Sigmoid colon (tissue), 7 donors: ENCODE measurements around the gene MPO. TPM values are rescaled to one million over a fixed set of nuclear protein-coding genes. Genes with fewer than 3 reads are reported as not detected.
A peak's percentile ranks its signal among the peaks of the same experiment; 100 is the strongest.

Experiments used
- DNase-seq: peaks from one replicate; pipeline ENCODE4 v3.0.0-alpha.2; 2019
- H3K27ac ChIP-seq, 4 donors: fragments of 200-600 bp; sonication (generic); one replicate each; pipeline ENCODE4 v1.5.1; 2016 to 2019; ENCODE audit warnings: mild to moderate bottlenecking in 1 of 4
- H3K27me3 ChIP-seq, 3 donors: fragments of 200-600 bp; sonication (generic); one replicate each; pipeline ENCODE4 v1.5.1; 2019; ENCODE audit warnings: mild to moderate bottlenecking in 1 of 3
- H3K36me3 ChIP-seq, 4 donors: fragments of 200-600 bp; sonication (generic); one replicate each; pipeline ENCODE4 v1.5.1; 2016 to 2019
- H3K4me1 ChIP-seq, 4 donors: fragments of 200-600 bp; sonication (generic); one replicate each; pipeline ENCODE4 v1.5.1; 2017 to 2019
- H3K4me3 ChIP-seq, 4 donors: fragments of 200-600 bp; sonication (generic); one replicate each; pipeline ENCODE4 v1.5.1; 2017 to 2019; ENCODE audit warnings: mild to moderate bottlenecking in 2 of 4, moderate library complexity in 1 of 4
- H3K9me3 ChIP-seq, 4 donors: fragments of 200-600 bp in 3 of 4; sonication (generic) in 3 of 4; one replicate each; pipeline versions ENCODE4 v1.5.1 to v1.6.1; 2013 to 2019
- CTCF ChIP-seq, 4 experiments: fragments of 450-650 bp in 3 of 4; fragments of 200-600 bp in 1 of 4; IDR thresholded peaks; one replicate each; pipeline ENCODE4 v1.5.1; 2016 to 2019; ENCODE audit warnings: antibody characterized with exemption in 4 of 4, mild to moderate bottlenecking in 3 of 4, moderate library complexity in 2 of 4
- EP300 ChIP-seq, 4 donors: sonication (generic); formaldehyde crosslinking; IDR thresholded peaks; one replicate each; pipeline ENCODE4 v1.6.1; 2017; ENCODE audit warnings: antibody characterized with exemption in 4 of 4
- POLR2A ChIP-seq, 2 donors: fragments of 450-650 bp; IDR thresholded peaks; one replicate each; pipeline ENCODE4 v1.6.1; 2016; ENCODE audit warnings: antibody characterized with exemption in 2 of 2, mild to moderate bottlenecking in 2 of 2, moderate library complexity in 2 of 2
- POLR2AphosphoS5 ChIP-seq, 4 donors: sonication (generic); formaldehyde crosslinking; IDR thresholded peaks; one replicate each; pipeline ENCODE4 v1.6.1; 2017; ENCODE audit warnings: antibody characterized with exemption in 4 of 4
- WGBS, 2 donors: extraction: QIAGEN DNeasy Blood & Tissue Kit; methylation state at CpG; one replicate each; pipeline ENCODE4 v1.1.7; 2013; 5-methylcytosine and 5-hydroxymethylcytosine counted together
- intact Hi-C: fragments of 100-400 bp; cut with DNase I; formaldehyde crosslinking; loops from one replicate; pipeline ENCODE4 v1.15.1; 2023
- polyA plus RNA-seq, 3 donors: library from polyadenylated mRNA; stranded (reverse); fragments of 200-250 nt; gene quantifications; one replicate each; pipeline ENCODE4 v1.2.3, GENCODE V29; 2013
- total RNA-seq, 4 donors: library from RNA; depleted of rRNA; stranded (reverse); fragments of >200 nt; gene quantifications; one replicate each; pipeline ENCODE4 v1.1.0, GENCODE V29; 2016
- donor health status: healthy with polysubstance abuse.
- donor health status: Bipolar disorder and iron deficiency.
- donor health status: healthy.

Gene MPO
- total and polyA plus RNA-seq, 7 donors = 0.36 to 0.44 TPM; not detected in 5

DNA sequence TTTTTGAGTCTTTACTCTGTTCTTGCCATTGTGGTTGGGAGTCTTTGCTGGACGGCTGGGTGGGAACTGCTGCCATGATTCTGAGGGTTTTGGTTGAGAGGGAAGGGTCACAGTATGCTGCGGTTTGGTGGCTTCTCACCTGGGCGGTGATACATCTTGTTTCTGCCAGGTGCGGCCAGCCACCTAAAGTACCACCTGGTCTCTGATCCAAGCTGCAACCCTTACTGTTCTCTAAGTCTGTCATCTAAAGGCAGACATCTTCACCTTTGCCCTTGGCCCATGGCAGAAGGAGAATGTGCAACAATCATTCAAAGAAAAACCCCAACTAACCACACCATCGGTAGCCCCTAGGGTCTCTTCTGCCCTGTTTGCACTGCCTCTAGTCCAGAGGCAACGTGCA is 19.6 kb upstream of the MPO start:
- H3K4me1 ChIP-seq = no peaks in the 10 kb centered on the region
- intact Hi-C loops = no loop called here
- 88 to 91% methylated on average over 6 of the region's 6 CpGs for WGBS, 2 donors
- H3K27me3 ChIP-seq = no peaks in the 10 kb centered on the region
- DNase-seq = peak; percentile 2
- no peak overlapping the region for H3K4me3 ChIP-seq
- no peak overlapping the region for H3K27ac ChIP-seq
- TF ChIP-seq POLR2A (IDR thresholded peaks at IDR 0.05) (no peak), POLR2AphosphoS5 (IDR thresholded peaks at IDR 0.05) (no peak), EP300 (IDR thresholded peaks at IDR 0.05) (no peak), CTCF (IDR thresholded peaks at IDR 0.05) (no peak)
- H3K36me3 ChIP-seq = no peaks in the 10 kb centered on the region
- H3K9me3 ChIP-seq = no peaks in the 10 kb centered on the region

- TF ChIP-seq EP300 (IDR thresholded peaks at IDR 0.05) (no peak), POLR2AphosphoS5 (IDR thresholded peaks at IDR 0.05) (no peak), CTCF (IDR thresholded peaks at IDR 0.05) (no peak), POLR2A (IDR thresholded peaks at IDR 0.05) (no peak)
- 92 to 95% methylated on average over 1 of the region's 1 CpG for WGBS, 2 donors
- H3K36me3 ChIP-seq = no peaks in the 10 kb centered on the region
- intact Hi-C loops = no loop called here
- H3K4me3 ChIP-seq = no peak overlapping the region
- no peaks in the 10 kb centered on the region for H3K4me1 ChIP-seq
- H3K27me3 ChIP-seq = no peaks in the 10 kb centered on the region
- no peak overlapping the region for H3K27ac ChIP-seq
- no peaks in the 10 kb centered on the region for H3K9me3 ChIP-seq
- no peak for DNase-seq
These were observed 13.3 kb upstream of the MPO start for GRCh38 chr17:58294034-58294433.

GRCh38 chr17:58291246-58291645 is 10.5 kb upstream of the MPO start:
- no peak for DNase-seq
- no peaks in the 10 kb centered on the region for H3K4me1 ChIP-seq
- no peaks in the 10 kb centered on the region for H3K9me3 ChIP-seq
- no peaks in the 10 kb centered on the region for H3K36me3 ChIP-seq
- intact Hi-C loops = no loop called here
- TF ChIP-seq CTCF (IDR thresholded peaks at IDR 0.05) (no peak), POLR2A (IDR thresholded peaks at IDR 0.05) (no peak), POLR2AphosphoS5 (IDR thresholded peaks at IDR 0.05) (no peak), EP300 (IDR thresholded peaks at IDR 0.05) (no peak)
- 69 to 84% methylated on average over 5 of the region's 5 CpGs for WGBS, 2 donors
- peaks cover 0 to 10% (median 6%) of the 10 kb centered on the region in 3 donors for H3K27me3 ChIP-seq
- H3K27ac ChIP-seq = no peak overlapping the region
- no peak overlapping the region for H3K4me3 ChIP-seq

DNA sequence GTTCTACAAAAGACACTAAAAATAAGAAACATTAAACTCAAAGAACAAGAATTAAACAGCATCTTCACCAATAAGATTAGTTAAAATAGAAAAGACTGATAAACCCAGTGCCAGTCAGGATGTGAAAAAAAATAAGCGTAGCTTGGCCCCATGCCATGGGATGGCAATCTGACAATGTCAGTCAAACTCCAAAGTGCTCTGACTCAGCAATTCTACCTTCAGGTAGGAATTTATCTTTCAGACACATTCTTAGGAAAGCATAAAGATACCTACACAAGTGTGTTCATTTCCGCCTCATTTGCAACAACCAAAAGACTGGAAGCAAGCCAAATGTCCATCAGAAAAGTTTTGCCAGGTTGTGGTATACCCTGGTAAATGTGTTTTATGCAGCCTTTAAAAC is 9.1 kb upstream of the MPO start:
- Histone ChIP-seq H3K4me3 (no peak overlapping the region), H3K9me3 (no peaks in the 10 kb centered on the region), H3K4me1 (no peaks in the 10 kb centered on the region), H3K27ac (no peak overlapping the region), H3K27me3 (peaks cover 0 to 10% (median 6%) of the 10 kb centered on the region in 3 donors), H3K36me3 (no peaks in the 10 kb centered on the region)
- intact Hi-C loops = no loop called here
- 20 to 51% methylated on average over 2 of the region's 2 CpGs for WGBS, 2 donors
- TF ChIP-seq POLR2AphosphoS5 (IDR thresholded peaks at IDR 0.05) (no peak), POLR2A (IDR thresholded peaks at IDR 0.05) (no peak), CTCF (IDR thresholded peaks at IDR 0.05) (no peak), EP300 (IDR thresholded peaks at IDR 0.05) (no peak)
- no peak for DNase-seq

DNA sequence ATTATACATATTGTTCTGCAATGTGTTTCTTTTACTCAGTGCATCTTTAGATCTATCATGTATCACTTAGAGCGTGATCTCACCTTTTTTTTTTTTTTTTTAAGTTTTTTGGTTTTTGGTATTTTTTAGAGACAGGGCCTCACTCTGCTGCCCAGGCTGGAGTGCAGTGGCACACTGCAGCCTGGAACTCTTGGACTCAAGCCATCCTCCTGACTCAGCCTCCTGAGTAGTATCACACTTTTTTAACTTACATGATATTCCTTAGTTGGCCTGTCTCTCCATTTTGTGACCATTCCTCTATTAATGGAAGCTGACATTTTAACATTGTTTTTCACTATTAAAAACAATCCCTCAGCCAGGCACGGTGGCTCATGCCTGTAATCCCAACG is 4.7 kb upstream of the MPO start:
- intact Hi-C loops = no loop called here
- no peaks in the 10 kb centered on the region for H3K36me3 ChIP-seq
- H3K27ac ChIP-seq = no peak overlapping the region
- H3K4me1 ChIP-seq = no peaks in the 10 kb centered on the region
- 89 to 93% methylated on average over 3 of the region's 3 CpGs for WGBS, 2 donors
- no peaks in the 10 kb centered on the region for H3K9me3 ChIP-seq
- no peak for TF ChIP-seq EP300 (IDR thresholded peaks at IDR 0.05)
- TF ChIP-seq POLR2AphosphoS5 (IDR thresholded peaks at IDR 0.05) = no peak
- no peak for TF ChIP-seq POLR2A (IDR thresholded peaks at IDR 0.05)
- TF ChIP-seq CTCF (IDR thresholded peaks at IDR 0.05) = no peak
- DNase-seq = peak; percentile 15
- peaks cover 0 to 16% (median 6%) of the 10 kb centered on the region in 3 donors for H3K27me3 ChIP-seq
- no peak overlapping the region for H3K4me3 ChIP-seq
